ENCODE measurements around the gene KLHL24.
"Not testable (repeated sequence)": the region's sequence is repeated elsewhere in the genome, so short reads cannot be mapped to it uniquely, and the experiment has no call there.

KLHL24 gene, protein sequence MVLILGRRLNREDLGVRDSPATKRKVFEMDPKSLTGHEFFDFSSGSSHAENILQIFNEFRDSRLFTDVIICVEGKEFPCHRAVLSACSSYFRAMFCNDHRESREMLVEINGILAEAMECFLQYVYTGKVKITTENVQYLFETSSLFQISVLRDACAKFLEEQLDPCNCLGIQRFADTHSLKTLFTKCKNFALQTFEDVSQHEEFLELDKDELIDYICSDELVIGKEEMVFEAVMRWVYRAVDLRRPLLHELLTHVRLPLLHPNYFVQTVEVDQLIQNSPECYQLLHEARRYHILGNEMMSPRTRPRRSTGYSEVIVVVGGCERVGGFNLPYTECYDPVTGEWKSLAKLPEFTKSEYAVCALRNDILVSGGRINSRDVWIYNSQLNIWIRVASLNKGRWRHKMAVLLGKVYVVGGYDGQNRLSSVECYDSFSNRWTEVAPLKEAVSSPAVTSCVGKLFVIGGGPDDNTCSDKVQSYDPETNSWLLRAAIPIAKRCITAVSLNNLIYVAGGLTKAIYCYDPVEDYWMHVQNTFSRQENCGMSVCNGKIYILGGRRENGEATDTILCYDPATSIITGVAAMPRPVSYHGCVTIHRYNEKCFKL

DNA sequence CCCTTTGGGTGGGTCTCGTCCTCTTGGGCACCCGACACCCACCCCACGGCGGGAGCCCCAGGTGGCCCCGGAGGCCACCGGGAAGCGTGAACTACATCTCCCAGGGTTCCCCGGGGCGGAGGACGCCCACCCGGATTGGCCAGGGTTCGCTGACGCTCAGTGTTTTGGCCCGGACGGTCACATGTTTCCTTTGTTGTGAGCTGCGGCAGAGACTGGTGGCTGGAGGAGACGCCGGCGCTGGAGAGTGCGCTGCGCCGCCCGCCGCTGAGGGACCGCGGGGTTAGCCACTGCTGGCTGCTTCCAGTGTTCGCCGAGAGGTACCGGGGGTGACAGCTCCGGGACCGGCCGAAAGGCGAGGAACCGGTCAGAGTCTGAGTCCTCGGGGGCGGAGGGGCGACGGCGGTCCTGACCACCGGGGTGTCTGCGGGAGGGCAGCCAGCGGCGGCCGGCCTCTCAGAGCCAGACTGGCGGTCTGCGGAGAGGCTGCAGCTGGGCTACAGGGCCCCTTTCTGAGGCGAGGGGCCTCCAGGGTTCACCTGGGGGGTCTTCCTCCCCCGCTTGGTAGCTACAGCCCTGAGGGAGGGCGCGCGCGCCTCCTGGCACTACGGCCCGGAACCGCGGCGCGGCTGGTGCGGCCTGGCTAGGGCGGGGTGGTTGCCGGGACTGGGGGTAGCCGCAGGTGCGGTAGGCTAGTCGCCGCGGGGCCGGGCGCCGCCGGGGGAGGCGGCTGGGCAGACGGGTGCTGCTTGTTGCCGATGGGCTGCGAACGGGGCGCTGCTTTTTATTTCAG, at the start of gene KLHL24:
Gene KLHL24 (plus strand): TSS at position 193 of the 790 bp plus-strand sequence. CDS start 14,734 bp downstream, outside the sequence.
- DNase-seq (ENCODE audit: low spot score): peak; percentile 89

DNA sequence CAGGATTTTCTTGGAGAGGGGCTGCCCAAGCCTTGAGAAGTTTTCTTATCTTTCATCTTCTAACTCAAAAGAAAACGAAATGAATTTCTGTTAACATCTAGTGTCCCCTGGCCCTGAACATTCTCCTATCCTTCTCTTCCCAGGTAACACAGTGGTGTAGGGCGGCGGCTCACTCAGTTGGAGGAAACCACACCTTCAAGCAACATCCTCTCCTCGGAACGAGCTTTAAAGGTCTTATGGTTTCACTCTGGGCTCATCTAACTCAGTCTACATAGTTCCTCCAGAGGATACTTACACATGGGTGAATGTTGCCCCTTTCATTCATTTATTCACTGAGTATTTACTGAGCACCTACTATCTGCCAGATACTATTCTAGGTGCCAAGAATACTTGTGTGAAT, 48.9 kb upstream of the KLHL24 start:
- peak; percentile 34 for DNase-seq (ENCODE audit: low spot score)

DNA sequence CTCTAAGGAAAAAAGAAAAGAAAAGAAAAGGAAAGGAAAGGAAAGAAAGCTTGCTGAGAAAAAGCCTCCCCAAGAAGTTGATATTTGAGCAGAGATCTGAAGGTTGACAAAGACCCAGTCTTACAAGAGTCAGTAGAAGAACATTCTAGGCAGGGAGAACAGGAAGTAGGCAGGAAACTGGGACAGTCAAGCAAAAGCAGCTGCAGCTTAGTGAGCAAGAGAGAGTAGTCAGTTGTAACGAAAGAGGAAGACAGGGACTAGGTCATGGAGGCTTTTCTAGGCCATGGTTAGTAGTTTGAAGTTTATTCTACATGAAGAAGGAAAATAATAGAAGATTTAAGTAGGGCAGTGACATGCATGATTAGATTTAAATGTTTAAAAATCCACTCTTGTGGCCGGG, 48.1 kb upstream of the KLHL24 start:
- peak; percentile 12 for DNase-seq (ENCODE audit: low spot score)

DNA sequence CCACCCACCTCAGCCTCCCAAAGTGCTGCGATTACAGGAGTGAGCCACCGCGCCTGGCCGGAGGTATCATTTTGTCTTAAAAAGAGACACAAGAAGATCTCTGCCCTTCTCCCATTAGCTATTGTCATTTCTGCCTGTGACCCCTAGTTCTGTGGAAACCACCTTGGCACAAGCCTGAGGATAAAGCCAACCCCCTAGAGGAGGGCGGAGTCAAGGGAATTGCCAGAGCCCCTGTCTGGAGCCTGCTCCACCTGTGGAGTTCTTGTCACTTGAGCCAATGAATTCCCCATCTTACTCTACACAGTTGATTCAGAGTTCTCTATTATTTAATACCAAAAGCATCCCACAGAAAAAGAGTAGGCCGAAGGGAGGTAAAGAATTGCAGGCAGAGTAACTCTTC, 45.0 kb upstream of the KLHL24 start:
- DNase-seq (ENCODE audit: low spot score): no peak

DNA sequence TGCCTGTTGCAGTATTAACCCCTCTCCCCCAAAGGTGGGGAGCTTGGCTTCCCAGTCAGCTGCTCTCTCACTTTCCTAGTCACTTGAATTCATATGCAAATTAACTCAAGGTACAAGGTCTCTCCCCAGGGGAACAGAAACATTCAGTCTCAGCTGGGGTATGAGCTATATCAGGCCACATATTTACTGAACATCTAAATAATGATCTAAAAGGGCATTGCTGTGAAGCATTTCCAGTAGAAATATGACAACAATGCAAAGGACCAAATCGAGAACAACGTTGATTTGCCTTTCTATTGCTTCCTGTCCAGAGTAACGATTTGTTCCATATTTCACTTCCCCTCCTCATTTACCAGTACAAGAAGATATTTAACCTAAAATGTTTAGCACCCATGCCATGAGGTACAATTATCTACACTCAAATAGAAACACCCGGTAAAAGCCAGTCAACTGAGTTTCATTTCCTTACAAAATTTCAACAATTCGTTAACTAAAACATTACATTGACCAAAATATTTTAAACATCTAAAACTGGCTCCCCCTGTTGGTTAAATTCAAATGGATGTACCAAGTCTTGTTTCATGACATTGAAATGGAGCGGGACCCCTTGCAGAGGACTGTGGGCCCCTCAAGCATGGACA, 43.4 kb upstream of the KLHL24 start:
- DNase-seq (ENCODE audit: low spot score): peak; percentile 51

DNA sequence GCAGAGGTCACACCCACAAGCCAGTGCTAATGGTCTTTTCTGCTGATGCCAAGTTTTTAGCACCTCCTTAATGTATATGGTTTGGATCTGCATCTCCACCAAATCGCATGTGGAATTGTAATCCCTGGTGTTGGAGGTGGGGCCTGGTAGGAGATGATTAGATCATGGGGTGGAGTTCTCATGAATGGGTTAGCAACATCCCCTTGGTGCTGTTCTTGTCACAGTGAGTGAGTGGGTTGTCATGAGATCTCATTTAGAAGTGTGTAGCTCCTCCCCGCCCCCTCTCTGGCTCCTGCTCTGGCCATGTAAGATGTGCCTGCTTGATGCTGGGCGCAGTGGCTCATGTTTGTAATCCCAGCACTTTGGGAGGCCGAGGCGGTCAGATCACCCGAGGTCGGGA, 42.6 kb upstream of the KLHL24 start:
- no peak for DNase-seq (ENCODE audit: low spot score)

DNA sequence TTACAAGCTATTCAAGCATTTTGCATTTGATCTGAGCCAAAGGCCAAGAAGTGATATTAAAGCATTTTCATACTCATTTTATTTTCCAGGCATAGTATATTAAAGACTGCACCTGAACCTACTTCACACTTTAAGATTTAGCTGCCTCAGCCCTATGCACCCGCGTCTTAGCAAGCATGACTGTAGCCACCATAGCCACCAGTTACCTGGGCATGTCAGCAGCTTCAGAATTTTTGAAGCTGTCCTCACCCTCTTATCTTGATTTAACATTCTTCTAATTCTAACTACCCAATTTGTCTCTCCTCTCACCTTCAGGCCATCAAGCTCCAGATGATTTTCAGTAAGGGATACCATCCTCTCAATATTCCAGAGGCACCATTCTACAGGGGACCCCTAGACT, 40.8 kb upstream of the KLHL24 start:
- DNase-seq (ENCODE audit: low spot score): no peak

DNA sequence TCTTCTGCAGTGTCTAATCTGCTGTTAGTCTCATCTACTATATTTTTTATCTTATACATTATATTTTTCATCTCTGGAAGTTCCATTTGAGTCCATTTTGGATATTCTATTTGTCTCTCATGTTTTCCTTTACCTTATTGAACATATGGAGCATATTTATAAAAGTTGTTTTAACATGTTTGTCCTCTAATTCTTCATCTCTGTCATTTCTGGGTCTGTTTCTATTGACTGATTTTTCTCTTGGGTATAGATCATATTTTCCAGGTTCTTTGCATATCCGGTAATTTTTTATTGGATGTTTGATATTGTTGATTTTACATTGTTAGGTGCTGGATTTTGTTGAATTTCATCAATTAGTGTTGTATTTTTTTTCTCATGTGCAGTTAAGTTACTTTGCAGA, 37.5 kb upstream of the KLHL24 start:
- DNase-seq (ENCODE audit: low spot score): no peak

DNA sequence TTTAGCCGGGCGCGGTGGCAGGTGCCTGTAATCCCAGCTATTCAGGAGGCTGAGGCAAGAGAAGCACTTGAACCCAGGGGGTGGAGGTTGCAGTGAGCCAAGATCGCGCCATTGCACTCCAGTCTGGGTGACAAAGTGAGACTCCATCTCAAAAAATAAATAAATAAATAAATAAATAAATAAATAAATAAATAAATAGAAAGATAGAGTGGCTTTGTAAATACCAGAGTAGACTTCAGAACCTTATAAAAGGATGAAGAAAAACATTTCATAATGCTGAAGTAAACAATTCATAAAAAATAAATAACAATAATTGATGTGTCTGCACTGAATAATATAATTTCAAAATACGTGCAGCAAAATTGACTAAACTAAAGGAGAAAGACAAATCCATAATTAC, 24.1 kb upstream of the KLHL24 start:
- not testable (repeated sequence) for DNase-seq (ENCODE audit: low spot score)

DNA sequence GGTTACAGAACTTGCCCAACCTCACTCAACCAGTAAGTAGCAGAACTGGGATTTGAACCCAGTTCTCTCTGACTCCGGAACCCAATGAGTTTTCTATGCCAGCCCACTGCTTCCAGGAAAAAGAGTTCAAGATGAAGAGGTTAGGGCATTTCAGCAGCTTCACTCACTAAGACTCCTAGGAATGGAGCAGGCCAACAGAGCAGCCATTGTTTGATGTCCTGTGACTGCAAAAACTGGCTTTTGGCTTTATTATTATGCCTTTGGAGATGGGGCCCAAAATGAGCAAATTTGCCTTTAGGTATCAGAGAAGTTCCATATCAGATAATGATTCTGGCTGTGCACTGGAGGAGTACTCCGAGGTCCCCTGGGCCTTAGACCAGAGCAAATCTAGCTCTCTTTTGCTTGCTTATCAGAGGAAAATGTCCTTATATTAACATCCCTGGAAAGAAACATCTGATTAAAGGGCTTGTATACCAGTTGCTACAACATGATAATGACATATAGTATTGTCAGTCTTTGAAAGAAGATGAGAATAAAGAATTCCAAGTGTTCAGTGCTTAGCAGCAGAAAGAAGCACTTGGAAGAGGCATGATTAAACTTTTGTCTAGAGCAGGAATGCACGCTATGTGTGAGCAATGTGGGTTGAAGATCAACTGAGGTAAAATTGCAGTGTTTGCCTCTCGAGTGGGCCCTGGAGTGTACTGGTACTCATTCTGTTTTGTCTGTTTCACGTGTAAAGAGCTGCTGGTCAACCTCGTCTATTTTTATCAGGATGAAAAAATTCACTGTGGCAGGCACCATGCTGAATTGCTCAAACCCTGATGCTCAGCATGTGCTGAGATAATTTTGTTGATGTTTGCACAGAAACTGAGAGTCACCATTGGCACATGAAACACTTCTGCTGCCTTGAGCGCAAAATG, 21.8 kb upstream of the KLHL24 start:
- DNase-seq (ENCODE audit: low spot score): no peak

DNA sequence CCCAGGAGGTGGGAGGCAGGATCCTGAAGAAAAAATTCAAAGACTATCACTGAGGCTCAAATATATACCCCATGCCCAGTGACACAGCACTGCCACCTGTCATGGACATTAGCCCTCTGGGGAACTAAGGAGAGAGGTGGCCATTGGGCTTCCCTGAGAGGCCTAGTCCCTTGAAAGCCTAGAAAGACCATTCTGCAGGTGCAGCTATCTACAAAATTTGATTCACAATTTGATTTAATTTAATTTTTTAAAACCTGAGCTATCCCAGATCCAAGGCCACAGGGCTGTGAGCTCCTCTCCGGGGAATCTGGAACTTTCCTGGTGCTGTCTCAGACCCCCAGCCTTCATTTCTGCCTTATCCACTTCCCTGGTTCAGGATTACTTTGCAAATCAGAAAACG, 16.9 kb upstream of the KLHL24 start:
- DNase-seq (ENCODE audit: low spot score): no peak

DNA sequence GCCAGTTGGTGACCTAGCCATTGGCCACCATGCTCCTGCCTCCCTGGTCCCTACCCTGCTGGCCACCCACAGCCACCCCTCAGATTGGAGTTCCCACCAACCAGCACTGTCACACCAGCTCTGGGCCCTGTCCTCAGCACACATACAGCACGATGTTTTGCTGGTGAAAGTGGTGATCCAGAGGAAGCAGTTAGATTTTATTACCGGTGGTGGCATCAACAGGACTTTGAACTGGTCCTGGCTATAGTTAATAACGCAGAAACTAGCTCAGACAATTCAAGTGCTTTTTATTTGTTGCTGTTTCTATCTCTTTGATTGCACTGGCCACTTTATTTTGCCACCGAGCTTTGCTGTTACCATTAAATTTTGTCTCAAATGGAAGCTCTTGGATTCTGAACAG, 16.4 kb upstream of the KLHL24 start:
- DNase-seq (ENCODE audit: low spot score): no peak

DNA sequence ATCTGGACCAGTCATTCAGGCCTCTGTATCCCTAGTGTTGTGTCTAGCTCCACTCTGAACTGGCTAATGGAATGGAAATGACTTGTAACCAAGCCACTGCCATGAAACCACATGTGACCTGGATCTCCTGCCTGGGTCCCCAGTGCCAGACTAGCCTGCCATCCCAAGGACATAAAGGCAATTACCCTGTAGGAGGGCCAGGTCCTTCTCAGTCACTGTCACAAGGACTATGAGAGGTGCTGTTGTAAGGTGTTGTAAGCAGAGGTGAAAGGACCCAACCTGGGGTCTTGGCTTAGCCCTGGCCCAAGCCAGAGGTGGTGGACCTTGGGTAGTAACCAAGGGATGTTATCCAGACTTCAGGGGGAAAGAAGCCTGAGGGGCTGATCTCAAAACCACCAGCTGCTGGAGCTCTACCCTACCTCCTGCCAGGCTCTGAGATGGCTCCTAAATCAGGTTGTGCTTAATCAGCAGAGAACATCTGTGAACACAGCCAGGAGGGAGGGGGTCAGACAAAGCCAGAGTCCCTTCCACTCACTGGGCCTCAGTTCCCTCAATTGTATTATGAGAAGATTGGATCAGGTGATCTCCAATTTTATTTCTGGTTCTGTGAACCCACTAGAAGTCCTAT, 15.7 kb upstream of the KLHL24 start:
- DNase-seq (ENCODE audit: low spot score): no peak

DNA sequence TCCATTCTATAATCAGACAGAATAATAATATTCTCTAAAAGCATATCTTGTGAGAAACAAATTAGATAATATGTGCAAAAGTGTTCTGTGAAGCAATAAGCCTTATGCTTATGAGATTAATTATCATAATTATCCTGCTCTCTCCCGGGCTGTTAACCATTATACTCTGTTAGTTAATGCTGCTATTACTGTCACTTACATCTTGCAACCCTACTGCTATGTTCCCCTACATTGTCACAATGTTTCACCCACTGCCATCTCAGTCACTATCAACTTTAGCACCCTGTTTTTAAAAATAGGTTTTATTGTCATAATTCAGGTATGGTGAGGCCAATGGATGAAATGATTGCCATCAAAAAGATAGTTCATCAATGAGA, 15.2 kb upstream of the KLHL24 start:
- DNase-seq (ENCODE audit: low spot score): no peak

DNA sequence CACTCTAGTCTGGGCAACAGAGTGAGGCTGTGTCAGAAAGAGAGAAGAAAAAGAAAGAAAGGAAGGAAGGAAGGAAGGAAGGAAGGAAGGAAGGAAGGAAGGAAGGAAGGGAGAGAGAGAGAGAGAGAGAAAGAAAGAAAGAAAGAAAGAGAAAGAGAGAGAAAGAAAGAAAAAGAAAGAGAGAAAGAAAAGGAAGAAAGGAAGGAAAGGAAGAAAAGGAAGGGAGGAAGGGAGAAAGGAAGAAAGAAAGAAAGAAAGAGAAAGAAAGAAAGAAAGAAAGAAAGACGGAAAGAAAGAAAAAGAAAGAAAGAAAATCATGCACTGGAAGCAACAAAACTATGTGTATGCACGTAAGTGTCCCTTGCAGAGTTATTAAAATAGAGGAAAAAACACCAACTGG, 12.9 kb upstream of the KLHL24 start:
- not testable (repeated sequence) for DNase-seq (ENCODE audit: low spot score)

DNA sequence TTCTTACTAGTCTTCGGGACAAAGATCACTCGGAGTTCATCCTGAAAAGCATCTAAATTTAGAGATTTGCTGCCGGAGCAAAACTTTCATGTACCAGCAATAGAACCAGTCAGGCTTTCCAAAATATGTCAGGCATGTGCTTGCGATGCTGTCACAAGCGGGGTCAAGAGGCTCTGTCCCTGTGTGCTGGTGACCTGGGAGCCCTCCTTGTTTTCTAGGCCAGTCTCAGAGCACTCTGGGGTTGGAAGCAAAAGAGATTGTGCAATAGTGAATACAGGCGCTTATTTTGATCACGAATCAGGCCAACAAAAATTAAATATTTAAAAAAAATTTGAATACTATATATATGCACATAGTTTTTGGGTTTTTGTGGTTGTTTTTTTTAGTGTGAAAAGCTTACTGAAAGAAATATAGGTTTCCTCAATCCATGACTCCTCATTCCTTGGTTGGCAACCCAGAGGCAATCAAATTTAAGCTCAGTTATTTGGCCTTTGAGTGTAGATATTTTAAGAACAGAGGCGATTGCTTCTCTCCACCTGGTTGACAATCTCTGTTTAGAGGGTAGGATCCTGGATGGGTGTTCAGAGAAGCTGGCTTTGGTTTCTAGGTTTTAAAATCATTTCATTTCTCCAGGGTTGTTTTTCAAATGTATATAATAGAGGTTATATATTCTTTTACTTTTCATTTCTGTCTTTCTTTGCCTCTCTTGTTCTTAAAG, 8.4 kb upstream of the KLHL24 start:
- no peak for DNase-seq (ENCODE audit: low spot score)

DNA sequence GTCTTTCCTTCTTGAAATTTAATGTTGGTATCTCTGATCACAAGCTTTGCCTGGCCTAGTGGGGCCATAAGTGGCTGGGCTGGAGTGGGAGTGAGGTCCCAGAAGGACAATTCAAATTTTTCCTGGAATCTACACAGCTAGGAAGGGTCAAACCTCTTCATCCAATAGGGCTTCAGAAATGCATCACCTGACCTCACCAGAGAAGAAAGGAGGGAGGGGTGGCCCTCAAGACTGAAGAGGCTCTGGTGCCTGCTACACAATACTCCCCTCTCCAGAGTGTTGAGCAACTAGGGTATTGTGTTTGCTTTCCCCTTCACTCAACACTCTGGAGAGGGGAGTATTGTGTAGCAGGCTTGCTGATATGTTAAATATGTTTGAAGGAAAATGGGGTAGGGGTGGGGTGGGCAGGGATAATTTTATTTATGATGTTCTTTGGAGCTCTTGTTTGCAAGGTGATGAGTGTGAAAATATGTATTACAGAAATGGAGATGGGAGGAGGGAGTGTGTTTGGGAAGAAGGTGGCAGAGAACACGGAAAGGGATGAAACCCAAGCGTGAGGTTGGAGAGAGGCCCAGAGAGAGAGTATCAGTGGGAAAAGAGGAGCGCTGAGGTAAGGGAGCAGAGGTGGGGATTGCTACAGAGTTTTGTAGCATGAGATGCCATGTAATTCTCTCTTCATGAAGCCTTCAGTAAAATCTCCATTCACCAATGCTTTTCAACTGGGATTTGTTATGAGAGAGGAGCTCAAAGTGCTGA, 5.7 kb upstream of the KLHL24 start:
- DNase-seq (ENCODE audit: low spot score): no peak

DNA sequence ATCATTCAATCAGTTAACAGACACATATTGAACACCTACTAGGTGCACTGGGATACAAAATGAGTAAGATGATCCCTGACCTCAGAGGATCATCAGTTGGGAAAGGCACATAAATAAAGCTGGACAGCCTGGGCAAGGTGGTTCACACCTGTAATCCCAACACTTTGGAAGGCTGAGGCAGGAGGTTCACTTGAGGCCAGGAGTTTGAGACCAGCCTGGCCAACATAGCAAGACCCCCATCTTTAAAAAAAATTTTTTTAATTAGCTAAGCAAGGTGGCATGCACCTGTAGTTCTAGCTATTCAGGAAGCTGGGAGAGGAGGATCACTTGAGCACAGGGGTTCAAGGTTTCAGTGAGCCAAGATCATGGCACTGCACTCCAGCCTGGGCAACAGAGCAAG, 3.7 kb upstream of the KLHL24 start:
- no peak for DNase-seq (ENCODE audit: low spot score)

DNA sequence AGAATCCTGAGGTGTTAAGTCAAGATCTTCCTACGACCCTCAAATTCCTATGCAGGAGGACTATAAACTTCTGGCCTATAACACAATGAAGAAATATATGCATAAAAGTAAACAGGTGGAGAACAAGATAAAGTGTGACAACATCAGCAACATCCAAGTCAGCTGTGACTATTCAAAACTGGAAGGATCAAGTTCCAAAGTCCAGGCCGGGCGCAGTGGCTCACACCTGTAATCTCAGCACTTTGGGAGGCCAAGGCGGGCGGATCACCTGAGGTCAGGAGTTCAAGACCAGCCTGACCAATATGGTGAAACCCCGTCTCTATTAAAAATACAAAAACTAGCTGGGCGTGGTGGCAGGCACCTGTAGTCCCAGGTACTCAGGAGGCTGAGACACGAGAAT, 2.7 kb upstream of the KLHL24 start:
- DNase-seq (ENCODE audit: low spot score): not testable (repeated sequence)

DNA sequence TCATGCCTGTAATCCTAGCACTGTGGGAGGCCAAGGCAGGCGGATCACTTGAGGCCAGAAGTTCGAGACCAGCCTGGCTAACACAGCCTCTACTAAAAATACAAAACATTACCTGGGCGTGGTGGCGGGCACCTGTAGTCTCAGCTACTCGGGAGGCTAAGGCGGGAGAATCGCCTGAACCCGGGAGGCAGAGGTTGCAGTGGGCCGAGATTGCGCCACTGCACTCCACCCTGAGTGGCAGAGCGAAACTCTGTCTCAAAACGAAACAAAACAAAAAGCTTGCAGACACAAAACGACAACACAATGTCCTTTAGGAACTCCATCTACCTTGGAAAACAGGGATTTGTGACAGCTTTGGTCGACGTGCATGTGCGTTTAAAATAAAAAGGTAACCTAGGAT, 716 bp upstream of the KLHL24 start:
- no peak for DNase-seq (ENCODE audit: low spot score)
